Neural progenitor cell (in vitro differentiated cells): ENCODE data around the gene INPP5K.

ENCODE experiments used
- CTCF ChIP-seq: fragments of 200-600 bp; sonication (generic); IDR thresholded peaks from 2 replicates; pipeline ENCODE4 v1.5.1; 2017; ENCODE audit warnings: antibody characterized with exemption, mild to moderate bottlenecking
- EZH2 ChIP-seq: fragments of 200-600 bp; sonication (generic); IDR thresholded peaks from 2 replicates; pipeline ENCODE4 v1.6.1; 2017; ENCODE audit warnings: antibody characterized with exemption, mild to moderate bottlenecking, moderate library complexity
- EZH2phosphoT487 ChIP-seq: fragments of 200-600 bp; sonication (generic); IDR thresholded peaks from 2 replicates; pipeline ENCODE4 v1.6.1; 2017; ENCODE audit warnings: antibody characterized with exemption

GRCh38 chr17:1503699-1504098 is 12.7 kb downstream of the INPP5K start:
- TF ChIP-seq CTCF (no peak), EZH2phosphoT487 (no peak), EZH2 (no peak)
